WI38 (cell line): ENCODE results near the gene ENTHD1.
"Not testable (repeated sequence)": the region's sequence is repeated elsewhere in the genome, so short reads cannot be mapped to it uniquely, and the experiment has no call there.

Experiments
- H3K4me3 ChIP-seq: 2 replicates; pipeline ENCODE4 v1.5.1; 2011; ENCODE audit warnings: low read depth, mild to moderate bottlenecking, control low read depth, low read length
- CTCF ChIP-seq: IDR thresholded peaks from 2 replicates; pipeline ENCODE4 v1.5.1; 2012; ENCODE audit warnings: low read depth, mild to moderate bottlenecking, control low read depth, low read length

ENTHD1 gene

GRCh38 chr22:39868741-39869140, 24.8 kb downstream of the ENTHD1 start:
- no peak overlapping the region for H3K4me3 ChIP-seq
- no peak for TF ChIP-seq CTCF

GRCh38 chr22:39859903-39860588, 33.5 kb downstream of the ENTHD1 start:
- H3K4me3 ChIP-seq = no peak overlapping the region
- no peak for TF ChIP-seq CTCF

GRCh38 chr22:39856588-39856987, 37.0 kb downstream of the ENTHD1 start:
- TF ChIP-seq CTCF = no peak
- no peak overlapping the region for H3K4me3 ChIP-seq

- TF ChIP-seq CTCF = no peak
- no peak overlapping the region for H3K4me3 ChIP-seq
Measured at GRCh38 chr22:39852799-39853198, 40.8 kb downstream of the ENTHD1 start.

- H3K4me3 ChIP-seq = no peak overlapping the region
- no peak for TF ChIP-seq CTCF
Measured at GRCh38 chr22:39851606-39852315, 41.8 kb downstream of the ENTHD1 start.

GRCh38 chr22:39847477-39847876, 46.1 kb downstream of the ENTHD1 start:
- no peak for TF ChIP-seq CTCF
- H3K4me3 ChIP-seq = no peak overlapping the region

GRCh38 chr22:39846539-39846938, 47.0 kb downstream of the ENTHD1 start:
- H3K4me3 ChIP-seq = not testable (repeated sequence)
